GM19025 (cell line): ENCODE measurements around the gene CNGA2.

Experiments
- ATAC-seq: cut with Tn5 transposase; IDR thresholded peaks from one replicate; pipeline ENCODE4 v1.9.1; 2021; ENCODE audit warnings: mild to moderate bottlenecking, low read depth, moderate library complexity; ENCODE audit not compliant: unreplicated experiment

Gene CNGA2

GRCh38 chrX:151711154-151711553 is 23.4 kb upstream of the CNGA2 start:
- no peak for ATAC-seq

GRCh38 chrX:151711787-151712186 is 22.8 kb upstream of the CNGA2 start:
- no peak for ATAC-seq

GRCh38 chrX:151712253-151712652 is 22.3 kb upstream of the CNGA2 start:
- ATAC-seq: no peak

- ATAC-seq: no peak
Measured at GRCh38 chrX:151713849-151714248, 20.7 kb upstream of the CNGA2 start.

DNA sequence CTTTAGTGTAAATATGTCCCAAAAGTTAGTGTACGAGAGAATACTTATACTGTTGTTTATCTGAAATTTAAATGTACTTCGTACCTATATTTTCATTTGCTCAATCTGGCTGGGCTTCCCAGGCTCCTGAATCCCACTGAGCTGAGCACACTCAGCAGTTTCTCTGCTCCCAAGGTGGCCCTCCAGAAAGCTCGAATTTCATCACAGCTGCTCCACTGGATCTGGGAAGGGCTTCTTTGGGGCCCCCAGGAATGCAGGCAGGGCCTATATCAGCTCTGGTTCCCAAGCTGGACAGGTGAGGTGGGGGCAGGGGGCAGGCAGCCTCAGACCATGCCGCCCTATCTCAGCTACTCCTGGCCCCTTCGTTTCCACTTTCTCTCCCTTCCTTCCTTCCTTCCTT is 20.2 kb upstream of the CNGA2 start:
- no peak for ATAC-seq

GRCh38 chrX:151715752-151716151 is 18.8 kb upstream of the CNGA2 start, which contains the start of gene FATE1:
Gene FATE1 (plus strand): TSS chrX:151716035. CDS start chrX:151716120, 85 bp downstream.
- ATAC-seq: no peak

- ATAC-seq: no peak
Measured at GRCh38 chrX:151722241-151722846, 12.2 kb upstream of the CNGA2 start.

GRCh38 chrX:151723156-151723760 is 11.3 kb upstream of the CNGA2 start:
- no peak for ATAC-seq

- no peak for ATAC-seq
Measured at GRCh38 chrX:151724563-151725337, 9.8 kb upstream of the CNGA2 start.

- ATAC-seq: no peak
Measured at GRCh38 chrX:151725338-151725614, 9.3 kb upstream of the CNGA2 start.

- no peak for ATAC-seq
Measured at GRCh38 chrX:151726751-151727150, 7.8 kb upstream of the CNGA2 start.

GRCh38 chrX:151727346-151727745 is 7.2 kb upstream of the CNGA2 start:
- ATAC-seq: no peak

GRCh38 chrX:151729056-151729725 is 5.4 kb upstream of the CNGA2 start:
- ATAC-seq: no peak

DNA sequence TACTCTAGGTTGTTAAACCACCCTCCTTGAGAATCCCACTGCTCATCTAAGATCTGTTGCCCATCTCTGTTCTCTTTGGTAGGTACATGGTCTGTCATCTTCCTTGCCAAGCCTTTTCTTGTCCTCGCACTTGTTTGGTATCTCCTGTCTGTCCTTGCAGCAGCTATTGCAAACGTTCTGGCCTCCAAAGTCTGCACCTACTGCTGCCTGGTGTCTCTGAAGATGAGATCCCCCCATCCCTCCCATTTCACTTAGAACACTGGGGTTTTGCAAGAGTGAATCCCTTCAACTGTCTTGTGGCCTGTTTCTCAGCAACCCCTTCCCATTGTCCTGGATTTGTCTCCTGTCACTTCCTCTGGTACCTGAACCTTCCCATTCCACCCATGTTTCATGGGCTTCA is 673 bp downstream of the CNGA2 start:
- ATAC-seq: no peak

DNA sequence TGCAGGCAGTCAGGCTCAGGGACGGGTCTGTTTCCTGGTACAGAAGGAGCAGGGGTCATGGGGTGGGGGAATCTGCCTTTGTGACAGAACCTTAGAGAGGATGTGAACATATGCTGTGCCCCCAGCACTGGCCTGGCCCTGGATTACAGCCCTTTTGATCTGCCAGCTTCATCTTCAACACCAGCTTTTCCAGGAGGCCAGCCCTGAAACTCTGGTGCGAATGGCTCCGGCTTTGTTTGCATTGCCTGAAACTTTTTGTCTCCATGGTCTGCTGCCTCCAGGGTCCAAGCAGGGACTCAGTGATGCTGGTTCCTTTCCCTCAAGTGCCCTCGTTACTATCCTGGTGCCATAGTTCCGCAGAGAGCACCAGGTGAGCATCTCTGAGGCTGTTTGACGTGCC is 2.1 kb downstream of the CNGA2 start:
- ATAC-seq: no peak

DNA sequence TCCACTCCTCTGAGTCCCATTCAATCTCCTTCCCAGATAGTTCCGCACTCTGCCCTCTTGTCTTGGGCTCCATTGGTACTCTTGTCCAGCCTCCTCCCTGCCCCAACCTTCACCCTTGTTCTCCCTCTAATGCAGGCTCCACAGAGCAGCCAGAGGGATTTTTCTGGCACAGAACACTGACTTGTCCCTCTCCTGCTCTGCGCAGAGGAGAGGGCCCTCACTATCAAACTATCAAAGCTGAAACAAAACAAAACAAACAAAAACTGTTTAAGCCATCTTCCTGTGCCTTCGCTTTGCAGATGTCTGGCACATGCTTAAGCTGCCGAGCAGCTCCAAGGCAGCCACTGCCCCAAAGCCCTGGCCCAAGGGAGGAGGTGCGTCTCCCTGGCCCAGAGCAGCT is 2.9 kb downstream of the CNGA2 start:
- ATAC-seq: no peak

DNA sequence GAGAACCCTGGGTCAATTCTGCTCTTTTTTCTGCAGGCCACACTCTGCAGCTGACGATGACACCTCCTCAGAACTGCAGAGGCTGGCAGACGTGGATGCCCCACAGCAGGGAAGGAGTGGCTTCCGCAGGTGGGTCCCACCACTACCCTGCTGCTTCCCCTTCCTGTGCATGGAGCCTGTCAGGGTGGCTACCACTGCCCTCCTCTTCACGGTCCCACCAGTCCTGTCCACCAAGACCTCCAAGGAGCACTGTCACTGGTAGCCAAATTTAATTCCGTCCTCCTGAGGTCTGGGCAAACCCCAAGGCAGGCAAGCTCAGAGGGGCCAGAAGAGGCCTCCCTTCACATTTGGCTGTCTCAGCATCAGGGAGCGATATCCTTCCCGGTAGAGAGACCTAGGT is 4.2 kb downstream of the CNGA2 start:
- no peak for ATAC-seq

- ATAC-seq: no peak
Measured at GRCh38 chrX:151741606-151742005, 7.1 kb downstream of the CNGA2 start.

- ATAC-seq: no peak
Measured at GRCh38 chrX:151742311-151742710, 7.8 kb downstream of the CNGA2 start.

- ATAC-seq: no peak
Measured at GRCh38 chrX:151743651-151744470, 9.3 kb downstream of the CNGA2 start.

GRCh38 chrX:151745651-151746050 is 11.1 kb downstream of the CNGA2 start:
- ATAC-seq: no peak
